Stomach (tissue), 9 donors: ENCODE results near the gene PRKCB. TPM values are rescaled to one million over a fixed set of nuclear protein-coding genes. Genes with fewer than 3 reads are reported as not detected.

Source experiments
- DNase-seq, 2 donors: peaks; one replicate each; pipeline versions ENCODE4 v3.0.0 to v3.0.0-alpha.2; 2013 to 2019
- H3K27ac ChIP-seq, 5 donors: fragments of 200-600 bp in 4 of 5; sonication (generic) in 4 of 5; one replicate each; pipeline ENCODE4 v1.5.1; 2013 to 2019; ENCODE audit warnings: mild to moderate bottlenecking in 1 of 5, moderate library complexity in 1 of 5
- H3K27me3 ChIP-seq, 3 donors: fragments of 200-600 bp; sonication (generic); one replicate each; pipeline ENCODE4 v1.5.1; 2017 to 2019; ENCODE audit warnings: mixed run types in 1 of 3
- H3K36me3 ChIP-seq, 4 donors: fragments of 200-600 bp; sonication (generic); 1 replicate in 3 of 4; 2 replicates in 1 of 4; pipeline ENCODE4 v1.5.1; 2016 to 2019
- H3K4me1 ChIP-seq, 4 donors: fragments of 200-600 bp; sonication (generic); one replicate each; pipeline ENCODE4 v1.5.1; 2016 to 2019
- H3K4me3 ChIP-seq, 4 donors: fragments of 200-600 bp; sonication (generic) in 3 of 4; one replicate each; pipeline ENCODE4 v1.5.1; 2016 to 2019; ENCODE audit warnings: mild to moderate bottlenecking in 1 of 4
- H3K9me3 ChIP-seq, 4 donors: fragments of 200-600 bp; sonication (generic); one replicate each; pipeline ENCODE4 v1.5.1; 2016 to 2019
- EP300 ChIP-seq: sonication (generic); formaldehyde crosslinking; IDR thresholded peaks from one replicate; pipeline ENCODE4 v1.6.1; 2017; ENCODE audit warnings: antibody characterized with exemption
- POLR2A ChIP-seq, 4 donors: fragments of 450-650 bp; IDR thresholded peaks; one replicate each; pipeline ENCODE4 v1.6.1; 2016; ENCODE audit warnings: antibody characterized with exemption in 4 of 4, control low read depth in 2 of 4, mild to moderate bottlenecking in 1 of 4, moderate library complexity in 1 of 4
- POLR2AphosphoS5 ChIP-seq, 3 donors: sonication (generic); formaldehyde crosslinking; IDR thresholded peaks; one replicate each; pipeline ENCODE4 v1.6.1; 2016; ENCODE audit warnings: antibody characterized with exemption in 3 of 3
- WGBS, 5 donors: extraction: QIAGEN DNeasy Blood & Tissue Kit in 3 of 5; methylation state at CpG; one replicate each; pipeline versions ENCODE4 v1.1.5 to v1.1.7; 2013 to 2018; 5-methylcytosine and 5-hydroxymethylcytosine counted together
- intact Hi-C: fragments of 100-400 bp; cut with DNase I; formaldehyde crosslinking; loops from one replicate; pipeline ENCODE4 v1.15.1; 2023; ENCODE audit warnings: low total_unique reads
- polyA plus RNA-seq, 3 donors: library from polyadenylated mRNA; stranded (reverse); fragments of 200-250 nt; gene quantifications; one replicate each; pipeline ENCODE4 v1.2.3, GENCODE V29; 2013
- total RNA-seq, 5 donors: library from RNA; depleted of rRNA; stranded (reverse); fragments of >200 nt; gene quantifications; one replicate each; pipeline versions ENCODE4 v1.1.0 to v1.2.3, GENCODE V29; 2014 to 2016
- TF ChIP-seq, protein P1 (sequence below), 7 experiments: fragments of 450-650 bp in 4 of 7; fragments of 200-600 bp in 3 of 7; sonication (generic) in 3 of 7; IDR thresholded peaks; one replicate each; pipeline ENCODE4 v1.5.1; 2016 to 2019; ENCODE audit warnings: antibody characterized with exemption in 7 of 7, control low read depth in 2 of 7, mild to moderate bottlenecking in 1 of 7
- donor health status: healthy with polysubstance abuse.
- donor health status: Bipolar disorder and iron deficiency.
- donor health status: healthy.

The PRKCB gene
- total and polyA plus RNA-seq, 8 donors = 1.1 to 49.6 (median 14.7) TPM

DNA sequence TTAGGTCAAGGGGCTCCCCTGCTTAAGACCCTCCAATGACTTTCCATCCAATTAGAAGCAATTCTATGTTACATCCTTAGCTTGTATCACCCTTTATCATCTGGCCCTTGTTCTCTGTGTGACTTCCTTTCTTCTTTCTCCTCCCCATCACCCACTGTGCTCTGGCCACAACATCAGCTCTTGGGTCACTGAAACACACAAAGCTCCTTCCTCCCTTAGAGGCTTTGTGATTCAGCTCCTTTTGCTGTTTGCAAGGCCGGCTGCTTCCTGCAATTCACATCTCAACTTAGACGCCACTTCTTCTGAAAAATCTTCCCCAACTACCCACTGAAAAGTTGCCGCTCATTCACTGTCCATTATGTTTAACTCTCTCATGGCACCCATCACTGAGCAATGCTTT, 289.4 kb downstream of the PRKCB start:
- no peak for TF ChIP-seq POLR2A (IDR thresholded peaks at IDR 0.05)
- no peak for TF ChIP-seq POLR2AphosphoS5 (IDR thresholded peaks at IDR 0.05)
- TF ChIP-seq EP300 = no peak
- TF ChIP-seq, protein P1, sequence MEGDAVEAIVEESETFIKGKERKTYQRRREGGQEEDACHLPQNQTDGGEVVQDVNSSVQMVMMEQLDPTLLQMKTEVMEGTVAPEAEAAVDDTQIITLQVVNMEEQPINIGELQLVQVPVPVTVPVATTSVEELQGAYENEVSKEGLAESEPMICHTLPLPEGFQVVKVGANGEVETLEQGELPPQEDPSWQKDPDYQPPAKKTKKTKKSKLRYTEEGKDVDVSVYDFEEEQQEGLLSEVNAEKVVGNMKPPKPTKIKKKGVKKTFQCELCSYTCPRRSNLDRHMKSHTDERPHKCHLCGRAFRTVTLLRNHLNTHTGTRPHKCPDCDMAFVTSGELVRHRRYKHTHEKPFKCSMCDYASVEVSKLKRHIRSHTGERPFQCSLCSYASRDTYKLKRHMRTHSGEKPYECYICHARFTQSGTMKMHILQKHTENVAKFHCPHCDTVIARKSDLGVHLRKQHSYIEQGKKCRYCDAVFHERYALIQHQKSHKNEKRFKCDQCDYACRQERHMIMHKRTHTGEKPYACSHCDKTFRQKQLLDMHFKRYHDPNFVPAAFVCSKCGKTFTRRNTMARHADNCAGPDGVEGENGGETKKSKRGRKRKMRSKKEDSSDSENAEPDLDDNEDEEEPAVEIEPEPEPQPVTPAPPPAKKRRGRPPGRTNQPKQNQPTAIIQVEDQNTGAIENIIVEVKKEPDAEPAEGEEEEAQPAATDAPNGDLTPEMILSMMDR (IDR thresholded peaks at IDR 0.05) = no peak
- 49 to 63% (median 55%) methylated on average over 3 of the region's 3 CpGs for WGBS, 5 donors
- H3K4me1 ChIP-seq = no peaks in the 10 kb centered on the region
- DNase-seq = no peak
- no peak overlapping the region for H3K4me3 ChIP-seq
- no peak overlapping the region for H3K27ac ChIP-seq
- H3K9me3 ChIP-seq = no peaks in the 10 kb centered on the region
- intact Hi-C loops = no loop called here
- peaks cover 3 to 18% (median 7%) of the 10 kb centered on the region in 4 donors for H3K36me3 ChIP-seq
- H3K27me3 ChIP-seq = no peaks in the 10 kb centered on the region

DNA sequence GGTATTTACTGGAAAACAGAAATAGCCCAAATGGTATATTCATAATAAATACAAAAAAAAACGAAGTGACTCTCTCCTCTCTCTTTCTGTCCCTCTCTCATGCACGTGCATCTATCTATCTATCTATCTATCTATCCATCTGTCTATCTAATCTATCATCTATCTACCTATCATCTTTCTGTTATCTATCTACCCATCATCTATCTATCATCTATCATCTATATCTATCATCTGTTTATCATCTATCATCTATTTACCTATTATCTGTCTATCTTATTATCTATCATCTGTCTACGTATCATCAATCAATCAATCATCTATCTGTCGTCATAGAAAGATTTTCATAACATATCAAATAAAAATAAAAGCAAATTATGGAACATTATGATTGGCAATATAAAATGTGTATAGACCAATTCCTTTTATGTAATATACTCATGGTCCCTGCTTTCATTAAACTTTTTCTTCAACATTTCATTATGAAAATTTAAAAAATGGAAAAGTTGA, 293.7 kb downstream of the PRKCB start:
- no peak overlapping the region for H3K27ac ChIP-seq
- H3K4me1 ChIP-seq = no peaks in the 10 kb centered on the region
- H3K27me3 ChIP-seq = no peaks in the 10 kb centered on the region
- H3K36me3 ChIP-seq = peaks cover 0 to 7% (median 2%) of the 10 kb centered on the region in 4 donors
- TF ChIP-seq, protein P1 (IDR thresholded peaks at IDR 0.05) = no peak
- TF ChIP-seq POLR2AphosphoS5 (IDR thresholded peaks at IDR 0.05) = no peak
- no peak for TF ChIP-seq POLR2A (IDR thresholded peaks at IDR 0.05)
- TF ChIP-seq EP300 = no peak
- intact Hi-C loops = no loop called here
- WGBS, 5 donors = 60 to 78% (median 67%) methylated on average over 4 of the region's 4 CpGs
- H3K9me3 ChIP-seq = no peaks in the 10 kb centered on the region
- no peak for DNase-seq
- no peak overlapping the region for H3K4me3 ChIP-seq

DNA sequence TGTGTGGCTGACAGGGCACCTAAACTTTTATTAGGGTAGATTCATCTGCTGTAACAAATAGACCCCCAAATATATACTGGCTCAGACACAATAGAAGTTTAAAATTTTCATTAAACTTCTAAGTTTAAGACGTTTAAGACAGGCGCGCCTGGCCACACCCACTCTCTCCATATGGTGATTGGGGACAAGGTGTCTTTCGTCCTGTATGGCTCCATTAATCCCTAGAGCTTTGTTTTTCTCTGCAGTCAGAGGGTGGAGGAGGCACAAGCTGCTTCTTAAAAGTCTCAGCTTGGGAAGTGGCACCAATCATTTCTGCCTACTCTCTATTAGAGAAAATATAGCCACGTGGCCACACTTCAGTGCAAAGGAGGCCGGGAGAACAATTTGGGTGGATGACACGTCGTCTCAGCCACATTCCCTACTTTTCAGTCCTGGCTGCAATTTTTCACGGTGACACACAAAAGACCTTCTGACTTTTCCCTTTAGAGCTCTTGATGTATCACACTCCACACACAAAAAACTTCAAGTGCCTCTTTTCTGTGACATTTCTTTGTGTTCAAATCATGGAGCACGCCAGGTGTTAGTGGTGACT, 294.8 kb downstream of the PRKCB start:
- Histone ChIP-seq H3K27ac (no peak overlapping the region), H3K27me3 (no peaks in the 10 kb centered on the region), H3K4me3 (no peak overlapping the region), H3K4me1 (no peaks in the 10 kb centered on the region), H3K36me3 (peaks cover 0 to 4% (median under 1%) of the 10 kb centered on the region in 4 donors), H3K9me3 (no peaks in the 10 kb centered on the region)
- intact Hi-C loops = no loop called here
- DNase-seq = no peak
- 59 to 69% (median 63%) methylated on average over 10 of the region's 10 CpGs for WGBS, 5 donors
- no peak for TF ChIP-seq EP300
- no peak for TF ChIP-seq POLR2AphosphoS5 (IDR thresholded peaks at IDR 0.05)
- no peak for TF ChIP-seq POLR2A (IDR thresholded peaks at IDR 0.05)
- TF ChIP-seq, protein P1 (IDR thresholded peaks at IDR 0.05) = no peak

DNA sequence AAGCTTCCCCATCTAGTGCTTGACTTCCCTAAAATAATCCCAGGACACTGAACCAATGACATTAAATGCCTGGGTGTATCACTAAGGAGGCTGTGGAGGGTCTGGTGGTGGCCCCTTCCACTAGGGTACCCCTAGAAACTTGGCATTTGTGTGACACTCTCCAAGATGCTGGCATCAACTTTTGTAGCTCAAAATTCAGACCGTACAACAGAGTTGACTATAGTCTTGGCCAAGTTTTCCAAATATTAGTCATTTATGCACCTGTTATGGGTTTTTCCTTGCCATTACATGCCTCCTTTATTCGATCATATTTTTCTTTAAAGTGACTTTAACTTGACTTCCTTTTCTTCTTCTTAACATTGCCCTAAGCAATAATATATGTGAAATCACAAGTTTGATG, 295.5 kb downstream of the PRKCB start:
- WGBS, 5 donors = 77 to 89% (median 79%) methylated on average over 2 of the region's 2 CpGs
- H3K4me1 ChIP-seq = no peaks in the 10 kb centered on the region
- no peaks in the 10 kb centered on the region for H3K27me3 ChIP-seq
- peaks cover 0 to 4% (median 0%) of the 10 kb centered on the region in 4 donors for H3K36me3 ChIP-seq
- no peak overlapping the region for H3K27ac ChIP-seq
- no peak for DNase-seq
- intact Hi-C loops = no loop called here
- H3K9me3 ChIP-seq = no peaks in the 10 kb centered on the region
- H3K4me3 ChIP-seq = no peak overlapping the region
- TF ChIP-seq, protein P1 (IDR thresholded peaks at IDR 0.05) = no peak
- TF ChIP-seq EP300 = no peak
- no peak for TF ChIP-seq POLR2AphosphoS5 (IDR thresholded peaks at IDR 0.05)
- no peak for TF ChIP-seq POLR2A (IDR thresholded peaks at IDR 0.05)
